Cardiac septum (tissue), 1 donor: Measurements from ENCODE around the gene SERPINA12. TPM values are rescaled to one million over a fixed set of nuclear protein-coding genes. Genes with fewer than 3 reads are reported as not detected.

ENCODE experiments used
- DNase-seq: peaks from one replicate; pipeline ENCODE4 v3.0.0-alpha.2; 2020; ENCODE audit warnings: low spot score
- intact Hi-C: fragments of 100-400 bp; cut with DNase I; formaldehyde crosslinking; loops from one replicate; pipeline ENCODE4 v1.14.0; 2022
- total RNA-seq: library from RNA; stranded (reverse); fragmentation: NEBNext Ultra II Directional; extraction: Animal tissue kit (Norgen Biotek cat#: 25700); gene quantifications from one replicate; pipeline ENCODE4 v1.2.1, GENCODE V29; 2021
- donor health status: DM: no; HTN: no; CAD: no.

SERPINA12 gene
- total RNA-seq, 1 donor from 2014 or later = not detected

- DNase-seq = no peak
- intact Hi-C loops = no loop called here
Observed at GRCh38 chr14:94448071-94448808, 61.0 kb downstream of the SERPINA12 start.

GRCh38 chr14:94447206-94447605 is 62.1 kb downstream of the SERPINA12 start:
- no peak for DNase-seq
- intact Hi-C loops = no loop called here

GRCh38 chr14:94446126-94446525 is 63.1 kb downstream of the SERPINA12 start:
- DNase-seq = no peak
- intact Hi-C loops = no loop called here

GRCh38 chr14:94445003-94445402 is 64.3 kb downstream of the SERPINA12 start:
- intact Hi-C loops = no loop called here
- no peak for DNase-seq

GRCh38 chr14:94441531-94442205 is 67.6 kb downstream of the SERPINA12 start:
- no peak for DNase-seq
- intact Hi-C loops = no loop called here

GRCh38 chr14:94441130-94441529 is 68.1 kb downstream of the SERPINA12 start:
- intact Hi-C loops = no loop called here
- no peak for DNase-seq

GRCh38 chr14:94439453-94440057 is 69.7 kb downstream of the SERPINA12 start:
- no peak for DNase-seq
- intact Hi-C loops = no loop called here

Other genes with a start within 250 kb of the SERPINA12 start
- not detected for gene SERPINA10, start 216.2 kb downstream of the SERPINA12 start, total RNA-seq
- not detected for gene SERPINA6, start 186.1 kb downstream of the SERPINA12 start, total RNA-seq
- gene SERPINA2, start 142.8 kb downstream of the SERPINA12 start, total RNA-seq = not detected
- gene SERPINA1, start 120.9 kb downstream of the SERPINA12 start, total RNA-seq = 6.0 TPM
- not detected for gene SERPINA11, start 56.7 kb downstream of the SERPINA12 start, total RNA-seq
- not detected for gene SERPINA9, start 33.3 kb downstream of the SERPINA12 start, total RNA-seq
- not detected for gene SERPINA4, start 52.0 kb upstream of the SERPINA12 start, total RNA-seq
- 1.2 TPM for gene SERPINA5, start 72.0 kb upstream of the SERPINA12 start, total RNA-seq
- 24.5 TPM for gene SERPINA3, start 102.9 kb upstream of the SERPINA12 start, total RNA-seq